ENCODE measurements around the gene IER3.

GRCh38 chr6:30775104-30775503, 30.8 kb upstream of the IER3 start:
- TF ChIP-seq POLR2AphosphoS5 (IDR thresholded peaks at IDR 0.05; ENCODE audit: control insufficient read depth, insufficient read depth, low read depth, low read length) = no peak
- no peak for TF ChIP-seq RNF219 (CRISPR knock-in tag; IDR thresholded peaks at IDR 0.05)
- no peak for TF ChIP-seq ZNF280B (CRISPR knock-in tag; IDR thresholded peaks at IDR 0.05)
- TF ChIP-seq ZNF224 (CRISPR knock-in tag; IDR thresholded peaks at IDR 0.05) = no peak
- no peak for TF ChIP-seq L3MBTL2 (IDR thresholded peaks at IDR 0.05)
- no peak for TF ChIP-seq ZBTB2 (IDR thresholded peaks at IDR 0.05)
- no peak for TF ChIP-seq ZNF121 (CRISPR knock-in tag; conservative IDR thresholded peaks at IDR 0.05)
- no peak for TF ChIP-seq CTCF (IDR thresholded peaks at IDR 0.05 in 2 of 3, conservative IDR thresholded peaks at IDR 0.05 in 1 of 3; ENCODE audit: insufficient read depth in 2 of 3, low read depth in 1 of 3, low read length in 3 of 3)
- no peak for TF ChIP-seq RB1 (IDR thresholded peaks at IDR 0.05; ENCODE audit: low read depth)
